ENCODE data around the gene SLC35C1.
A peak's percentile ranks its signal among the peaks of the same experiment; 100 is the strongest.
"Not testable (repeated sequence)": the region's sequence is repeated elsewhere in the genome, so short reads cannot be mapped to it uniquely, and the experiment has no call there.

Gene SLC35C1

DNA sequence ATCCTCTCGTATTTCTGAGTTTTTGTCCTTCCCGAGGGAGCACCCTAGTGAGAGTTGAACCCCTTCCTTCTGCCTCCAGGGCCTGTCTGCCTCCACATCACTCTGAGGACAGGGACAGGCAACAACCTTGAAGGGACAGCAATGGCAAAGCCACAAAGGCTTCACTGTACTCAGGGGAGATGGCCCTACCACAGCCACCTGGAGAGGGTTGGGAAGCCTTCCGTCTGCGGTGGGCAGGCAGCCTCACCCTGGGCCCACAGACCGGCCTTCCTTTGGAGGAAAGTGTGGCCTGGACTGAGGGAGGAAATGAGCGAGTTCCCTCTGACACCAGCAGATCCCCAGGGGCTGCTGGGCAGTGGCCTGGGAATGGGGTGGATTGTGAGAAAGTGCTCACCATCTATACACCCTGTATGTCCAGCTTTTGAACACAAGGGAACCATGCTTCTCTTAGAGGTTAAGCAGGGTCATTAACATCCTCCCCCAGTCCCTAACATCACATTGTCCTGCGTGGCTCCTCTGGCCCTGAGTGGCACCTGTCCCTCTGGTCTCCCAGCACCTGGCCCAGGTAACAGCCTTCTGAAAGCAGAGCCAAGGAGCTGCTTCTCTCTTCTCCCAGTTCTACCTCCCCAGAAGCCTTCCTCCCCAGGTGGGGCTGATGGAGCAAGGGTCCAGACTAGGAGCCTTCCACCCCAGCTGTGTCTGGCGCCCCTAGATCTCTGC is 6.8 kb downstream of the SLC35C1 start:
- DNase-seq = no peak

DNA sequence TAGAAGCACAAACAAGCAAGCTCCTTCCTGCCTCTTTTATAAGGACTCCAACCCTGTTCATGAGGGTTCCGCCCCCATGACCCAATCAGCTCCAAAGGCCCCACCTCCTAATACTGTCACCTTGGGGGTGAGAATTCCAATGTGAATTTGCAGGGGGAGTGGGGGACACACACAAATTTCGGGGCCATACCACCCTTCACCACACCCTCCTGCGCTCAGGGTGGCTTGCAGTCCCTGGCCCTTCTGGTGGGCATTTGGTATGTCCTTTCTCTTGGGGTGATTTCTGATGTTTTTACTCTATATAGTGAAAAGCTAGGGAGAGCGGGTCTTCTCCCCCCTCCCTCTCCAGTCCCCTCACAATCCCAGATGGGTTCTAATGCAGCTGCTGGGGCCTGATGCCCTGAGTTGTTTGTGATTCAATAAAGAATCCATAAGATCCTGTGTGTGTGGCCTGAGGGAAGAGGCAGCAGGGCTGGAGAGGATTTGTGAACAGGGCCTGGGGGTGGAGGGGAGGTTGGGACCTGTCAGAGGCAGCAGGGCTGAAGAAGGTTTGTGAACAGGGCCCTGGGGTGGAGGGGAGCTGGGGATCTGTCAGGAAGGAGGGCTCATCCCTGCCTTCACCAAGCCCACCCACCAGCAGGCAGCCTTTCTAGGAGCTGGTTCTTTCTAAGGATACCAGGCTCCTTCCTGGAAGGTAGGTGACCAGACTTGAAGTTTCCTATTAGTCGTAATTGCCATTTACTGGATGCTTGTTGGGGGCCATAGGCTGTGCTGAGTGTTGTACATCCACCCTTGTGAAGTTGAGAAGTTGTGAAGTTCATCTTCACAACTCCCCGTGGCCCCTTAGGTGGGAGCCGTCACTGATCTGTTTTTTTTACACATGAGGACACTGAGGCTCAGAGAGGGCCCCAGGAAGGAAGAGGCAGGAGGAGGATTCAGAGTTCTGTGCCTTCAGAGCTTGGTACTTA is 7.9 kb downstream of the SLC35C1 start:
- DNase-seq = no peak

DNA sequence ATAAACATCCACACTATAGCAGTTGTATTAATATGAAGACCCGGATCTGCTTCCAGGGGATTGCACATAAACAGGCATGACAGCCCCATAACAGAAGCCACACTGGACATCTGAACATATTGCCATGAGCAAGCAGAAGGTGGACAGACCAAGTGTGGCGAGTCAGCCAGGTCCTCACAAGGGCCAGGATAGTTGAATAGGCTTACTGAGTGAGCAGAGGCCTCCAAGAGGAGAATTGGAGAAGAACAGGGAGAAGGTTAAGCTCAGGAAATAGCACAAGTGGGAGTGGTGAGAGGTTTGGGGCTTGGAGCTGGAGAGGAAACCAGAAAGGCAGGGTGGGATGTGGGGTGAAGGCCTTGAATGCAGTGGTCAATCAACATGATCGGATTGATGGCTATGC is 10.8 kb downstream of the SLC35C1 start:
- DNase-seq = no peak

DNA sequence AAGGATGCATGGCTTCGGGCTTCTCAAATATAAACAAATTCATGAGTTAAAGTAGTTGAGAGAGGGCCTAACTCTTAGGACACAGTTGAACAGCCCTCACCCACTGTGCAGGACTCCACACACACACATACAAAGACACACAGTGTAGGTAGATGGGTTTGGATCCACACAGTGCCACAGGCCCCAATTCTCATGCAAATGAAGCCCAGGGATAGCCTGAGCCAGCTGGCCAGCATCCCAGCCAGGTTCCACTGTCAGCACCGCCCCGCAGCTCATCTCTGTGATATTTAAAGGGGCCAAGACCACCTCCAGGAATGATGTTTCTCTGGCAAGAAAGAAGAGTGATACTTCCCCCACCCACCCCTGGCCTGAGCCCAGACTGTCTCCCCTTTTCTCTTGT is 11.7 kb downstream of the SLC35C1 start:
- no peak for DNase-seq

DNA sequence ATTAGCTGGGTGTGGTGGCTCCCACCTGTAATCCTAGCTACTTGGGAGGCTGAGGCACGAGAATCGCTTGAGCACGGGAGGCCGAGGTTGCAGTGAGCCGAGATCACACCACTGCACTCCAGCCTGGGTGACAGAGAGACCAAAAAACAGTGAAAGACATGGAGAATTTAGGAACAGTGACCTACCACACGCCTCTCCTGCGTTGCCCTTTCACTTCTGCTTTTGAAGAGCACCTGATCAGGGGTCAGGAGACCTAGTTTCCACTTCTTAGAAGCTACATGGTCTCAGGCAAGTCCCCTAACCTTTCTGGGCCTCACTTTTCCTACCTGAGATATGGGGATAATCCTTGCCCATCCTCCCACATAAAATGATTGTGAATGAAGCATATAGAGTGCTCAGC is 12.2 kb downstream of the SLC35C1 start:
- DNase-seq = no peak

DNA sequence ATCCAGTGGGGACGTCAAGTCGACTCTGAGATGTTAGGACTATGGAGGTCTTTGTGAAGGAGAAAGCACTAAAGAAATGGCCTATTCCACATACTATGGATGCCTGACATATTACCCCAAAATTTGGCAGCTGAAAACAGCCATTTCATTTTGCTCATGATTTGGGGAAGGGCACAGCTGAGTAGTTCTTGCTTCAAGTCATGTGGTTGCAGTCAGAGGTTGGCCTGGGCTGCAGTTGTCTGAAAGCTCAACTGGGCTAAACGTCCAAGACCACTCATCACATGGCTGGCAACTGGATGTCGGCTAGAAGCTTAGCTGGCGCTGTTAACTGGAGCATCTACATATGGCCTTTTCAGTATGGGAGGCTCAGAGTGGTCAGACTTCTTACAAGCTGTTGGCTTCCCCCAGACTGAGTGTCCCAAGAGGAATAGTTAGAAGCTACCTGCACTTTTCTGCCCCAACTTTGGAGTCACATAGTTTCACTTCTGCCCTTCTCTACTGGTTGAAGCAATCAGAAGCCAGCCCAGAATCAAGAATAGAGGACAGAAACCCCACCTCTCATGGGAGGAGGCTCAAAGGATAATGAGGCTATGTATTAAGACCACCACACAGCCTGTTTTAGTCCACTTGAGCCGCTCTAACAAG is 14.1 kb downstream of the SLC35C1 start:
- DNase-seq = no peak

DNA sequence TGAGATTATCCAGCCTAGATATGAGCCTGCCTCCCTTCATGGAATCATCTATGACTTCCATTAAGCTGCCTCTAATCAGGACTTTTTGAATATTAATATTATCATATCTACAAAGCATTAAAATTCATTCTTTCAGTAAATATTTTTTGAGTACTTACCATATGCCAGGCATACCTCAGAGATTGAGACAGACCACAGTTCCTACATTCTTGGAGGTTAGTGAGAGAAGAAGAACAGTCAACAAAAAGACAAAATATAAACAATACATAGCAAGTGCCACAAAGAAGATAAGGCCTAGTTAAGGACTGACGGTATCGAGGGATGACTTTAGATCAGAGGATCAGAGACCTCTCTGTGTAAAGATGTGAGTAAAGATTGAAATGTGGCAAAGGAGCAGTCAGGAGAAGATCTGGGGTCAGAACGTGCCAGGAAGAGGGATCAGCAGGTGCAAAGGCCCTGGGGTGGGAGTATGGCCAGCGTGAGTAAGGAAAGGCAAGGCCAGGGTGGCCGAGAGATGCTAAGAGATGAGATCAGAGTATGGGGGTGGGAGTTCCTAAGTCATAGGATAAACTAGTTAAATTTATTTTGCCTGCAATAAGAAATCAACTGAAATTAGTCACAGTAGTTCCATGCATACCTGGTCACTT is 15.4 kb downstream of the SLC35C1 start:
- DNase-seq = no peak

DNA sequence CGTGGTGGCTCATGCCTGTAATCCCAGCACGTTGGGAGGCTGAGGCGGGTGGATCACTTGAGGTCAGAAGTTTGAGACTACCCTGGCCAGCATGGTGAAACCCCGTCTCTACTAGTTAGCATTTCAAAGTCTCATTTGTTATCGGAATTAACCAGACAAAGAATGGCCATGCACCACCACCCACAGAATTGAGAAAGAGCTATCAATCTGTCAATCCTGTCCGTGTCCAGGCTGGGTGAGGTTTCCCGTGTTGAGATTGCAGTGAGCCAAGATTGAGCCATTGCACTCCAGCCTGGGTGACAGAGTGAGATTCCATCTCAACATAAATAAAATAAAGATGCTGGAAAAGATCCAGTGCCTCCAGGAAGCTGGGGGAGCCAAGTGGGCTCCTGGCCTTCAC is 21.5 kb downstream of the SLC35C1 start:
- not testable (repeated sequence) for DNase-seq

DNA sequence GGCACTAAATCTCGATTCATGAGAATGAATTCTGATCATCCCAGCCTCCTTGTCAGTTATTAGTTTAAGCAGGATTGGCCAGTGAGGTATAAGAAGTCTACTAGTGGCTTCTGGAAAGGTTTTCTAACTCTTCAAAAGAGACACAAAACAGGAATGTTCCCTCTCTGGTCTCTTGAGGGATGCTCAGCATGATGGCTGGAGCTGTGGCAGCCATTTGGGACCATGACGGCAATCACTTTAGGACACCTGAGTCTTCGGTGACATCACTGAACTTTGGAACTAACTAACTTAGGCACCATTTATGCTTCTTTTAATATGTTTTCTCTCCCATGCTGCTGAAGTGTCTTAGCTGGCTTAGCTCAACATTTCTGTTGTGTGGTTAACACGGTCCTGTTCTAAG is 22.2 kb downstream of the SLC35C1 start:
- DNase-seq = no peak

DNA sequence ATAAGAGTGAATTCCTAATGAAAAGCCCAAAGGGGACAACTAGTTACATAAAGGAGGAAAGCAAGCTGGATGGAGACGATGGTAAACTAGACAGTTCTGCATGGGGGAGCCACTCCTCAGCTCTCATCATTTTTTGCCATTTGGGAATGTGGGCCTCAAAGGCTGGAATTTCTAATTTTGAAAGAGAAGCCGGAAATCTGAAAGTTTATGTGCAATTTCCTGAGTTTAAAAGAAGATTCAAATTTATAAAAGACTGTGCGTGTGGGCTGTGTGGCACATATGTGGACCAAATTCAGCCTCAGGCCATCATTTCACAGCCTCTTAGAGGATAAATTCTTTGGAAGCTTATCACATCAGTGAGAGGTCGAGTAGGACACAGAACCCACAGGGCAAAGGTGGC is 24.0 kb downstream of the SLC35C1 start:
- no peak for DNase-seq

DNA sequence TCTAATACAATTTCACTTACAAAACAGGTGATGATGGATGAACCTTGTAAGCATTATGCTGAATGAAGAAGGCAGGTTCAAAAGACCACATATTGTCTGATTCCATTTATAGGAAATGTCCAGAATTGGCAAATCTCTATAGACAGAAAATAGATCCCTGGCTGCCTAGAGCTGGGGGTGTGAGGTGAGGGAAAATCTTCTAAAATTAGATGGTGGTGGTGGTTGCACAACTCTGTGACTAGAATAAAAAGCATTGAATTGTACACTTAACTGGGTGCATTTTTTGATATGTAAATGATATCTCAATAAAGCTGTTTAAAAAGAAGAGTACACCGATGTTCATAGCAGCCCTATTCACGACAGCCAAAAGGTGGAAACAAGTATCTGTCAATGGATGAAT is 25.6 kb downstream of the SLC35C1 start:
- no peak for DNase-seq

DNA sequence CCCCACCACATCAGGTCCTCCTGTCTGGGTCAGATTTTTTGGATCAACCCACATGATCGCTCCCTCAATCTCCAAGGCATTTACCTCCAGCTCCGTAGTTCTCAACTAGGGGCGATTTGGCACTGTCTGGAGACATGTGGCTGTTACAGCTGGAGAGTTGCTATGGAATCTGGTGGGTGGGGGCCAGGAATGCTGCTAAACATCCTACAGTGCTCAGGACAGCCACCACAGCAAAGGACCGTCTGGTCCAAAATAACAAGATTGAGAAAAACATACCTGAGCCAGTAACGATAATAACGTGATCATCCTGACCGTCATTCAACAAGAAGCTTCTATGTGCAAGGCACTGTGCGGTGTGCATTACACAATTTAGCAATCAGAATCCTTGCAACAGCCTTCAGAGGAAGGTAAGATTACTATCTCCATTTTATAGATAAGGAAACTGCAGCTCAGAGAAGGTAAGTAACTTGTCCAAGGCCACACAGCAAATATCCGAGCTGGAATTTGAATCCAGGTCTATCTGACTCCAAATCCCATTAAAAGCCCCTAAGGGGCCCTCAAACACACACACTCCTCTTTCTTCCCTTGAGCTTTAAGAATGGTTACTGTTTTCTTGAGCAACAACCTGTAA is 28.0 kb downstream of the SLC35C1 start:
- no peak for DNase-seq

DNA sequence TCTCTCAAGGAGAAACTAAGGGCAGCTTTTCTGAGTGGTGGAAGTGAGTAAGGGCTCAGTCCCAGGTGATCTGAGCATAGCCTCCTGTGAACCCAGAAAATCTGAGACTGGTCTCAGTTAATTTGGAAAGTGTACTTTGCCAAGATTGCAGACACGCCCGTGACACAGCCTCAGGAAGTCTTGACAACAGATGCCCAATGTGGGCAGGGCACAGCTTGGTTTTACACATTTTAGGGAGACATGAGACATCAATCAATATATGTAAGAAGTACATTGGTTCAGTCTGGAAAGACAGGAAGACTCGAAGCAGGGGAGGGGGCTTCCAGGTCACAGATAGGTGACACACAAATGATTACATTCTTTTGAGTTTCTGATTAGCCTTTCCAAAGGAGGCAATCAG is 28.8 kb downstream of the SLC35C1 start:
- no peak for DNase-seq

DNA sequence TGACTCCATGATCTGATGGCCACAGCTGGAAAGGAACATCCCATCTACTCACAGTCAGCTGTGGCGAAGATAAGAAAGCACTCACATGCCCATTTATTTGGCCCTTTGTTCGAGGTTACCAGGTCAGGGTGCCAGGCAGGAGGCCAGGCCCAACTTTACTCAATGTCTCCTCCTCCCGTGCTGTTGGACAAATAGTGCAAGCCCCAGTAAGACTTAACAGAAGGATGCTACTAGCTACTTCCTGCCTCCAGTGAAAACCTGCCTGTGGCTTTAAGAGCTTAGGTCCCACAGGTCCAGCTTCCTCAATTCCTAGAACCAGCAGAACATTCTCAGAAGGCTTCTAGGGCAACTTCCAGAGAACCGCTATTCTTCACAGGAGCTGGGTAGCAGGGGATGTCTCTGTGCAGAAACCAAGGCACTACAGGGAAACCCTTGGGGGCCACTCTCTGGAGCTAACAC is 29.4 kb downstream of the SLC35C1 start:
- DNase-seq = no peak

DNA sequence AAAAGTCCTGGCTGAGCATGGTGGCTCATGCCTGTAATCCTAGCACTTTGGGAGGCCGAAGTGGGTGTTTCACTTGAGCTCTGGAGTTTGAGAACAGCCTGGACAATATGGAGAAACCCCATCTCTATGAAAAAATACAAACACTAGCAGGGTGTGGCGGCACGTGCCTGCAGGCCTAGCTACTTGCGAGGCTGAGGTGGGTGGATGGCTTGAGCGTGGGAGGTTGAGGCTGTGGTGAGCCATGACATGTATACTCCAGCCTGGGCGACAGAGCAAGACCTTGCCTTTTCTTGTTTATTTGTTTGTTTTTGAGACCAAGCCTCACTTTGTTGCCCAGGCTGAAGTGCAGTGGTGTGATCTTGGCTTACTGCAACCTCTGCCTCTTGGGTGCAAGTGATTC is 34.3 kb downstream of the SLC35C1 start:
- no peak for DNase-seq

DNA sequence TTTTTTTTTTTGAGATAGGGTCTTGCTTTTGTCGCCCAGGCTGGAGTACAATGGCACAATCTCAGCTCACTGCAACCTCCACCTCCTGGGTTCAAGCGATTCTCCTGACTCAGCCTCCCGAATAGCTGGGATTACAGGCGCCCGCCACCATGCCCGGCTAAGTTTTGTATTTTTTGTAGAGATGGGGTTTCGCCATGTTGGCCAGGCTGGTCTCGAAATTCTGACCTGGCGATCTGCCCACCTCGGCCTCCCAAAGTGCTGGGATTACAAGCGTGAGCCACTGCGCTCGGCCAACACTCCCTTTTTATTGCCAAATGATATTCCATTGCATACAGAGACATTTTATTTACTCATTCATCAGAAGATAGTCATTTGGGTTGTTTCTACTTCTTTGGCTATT is 35.3 kb downstream of the SLC35C1 start:
- not testable (repeated sequence) for DNase-seq

DNA sequence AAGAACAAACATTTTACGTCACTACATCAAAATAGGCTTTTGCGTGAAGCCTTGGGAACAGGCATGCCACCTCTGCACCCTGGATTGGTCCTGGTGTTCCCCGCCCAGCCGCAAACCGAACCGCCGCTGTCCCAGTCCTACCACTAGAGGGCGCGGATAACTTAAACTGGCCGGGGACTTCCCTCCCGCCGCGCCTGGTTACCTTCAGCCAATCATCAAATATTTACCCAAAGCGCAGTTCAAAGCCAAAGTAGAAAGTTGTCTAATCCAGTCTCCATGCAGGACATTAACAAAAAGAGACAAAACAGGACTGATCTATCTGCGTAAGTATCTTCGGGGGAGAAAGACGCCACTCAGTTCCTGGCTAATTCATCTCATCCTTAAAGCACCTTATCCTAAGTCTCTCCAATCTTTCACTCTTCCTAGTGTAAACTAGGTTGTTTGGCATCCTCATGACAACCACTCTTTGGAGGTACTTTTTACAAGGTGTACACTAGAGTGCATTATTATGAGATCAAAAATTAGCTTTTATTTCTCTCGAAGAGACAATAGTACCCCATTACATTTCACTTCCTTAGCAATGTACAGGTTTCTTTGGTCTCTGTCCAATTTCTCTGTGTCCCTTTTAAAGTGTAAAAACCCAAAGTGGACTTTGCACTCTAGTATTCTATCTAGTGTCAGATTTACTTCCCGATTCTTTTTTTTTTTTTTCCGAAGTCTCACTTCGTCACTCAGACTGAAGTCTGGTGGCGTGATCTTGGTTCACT is 38.4 kb downstream of the SLC35C1 start:
- DNase-seq = peak; percentile 81

DNA sequence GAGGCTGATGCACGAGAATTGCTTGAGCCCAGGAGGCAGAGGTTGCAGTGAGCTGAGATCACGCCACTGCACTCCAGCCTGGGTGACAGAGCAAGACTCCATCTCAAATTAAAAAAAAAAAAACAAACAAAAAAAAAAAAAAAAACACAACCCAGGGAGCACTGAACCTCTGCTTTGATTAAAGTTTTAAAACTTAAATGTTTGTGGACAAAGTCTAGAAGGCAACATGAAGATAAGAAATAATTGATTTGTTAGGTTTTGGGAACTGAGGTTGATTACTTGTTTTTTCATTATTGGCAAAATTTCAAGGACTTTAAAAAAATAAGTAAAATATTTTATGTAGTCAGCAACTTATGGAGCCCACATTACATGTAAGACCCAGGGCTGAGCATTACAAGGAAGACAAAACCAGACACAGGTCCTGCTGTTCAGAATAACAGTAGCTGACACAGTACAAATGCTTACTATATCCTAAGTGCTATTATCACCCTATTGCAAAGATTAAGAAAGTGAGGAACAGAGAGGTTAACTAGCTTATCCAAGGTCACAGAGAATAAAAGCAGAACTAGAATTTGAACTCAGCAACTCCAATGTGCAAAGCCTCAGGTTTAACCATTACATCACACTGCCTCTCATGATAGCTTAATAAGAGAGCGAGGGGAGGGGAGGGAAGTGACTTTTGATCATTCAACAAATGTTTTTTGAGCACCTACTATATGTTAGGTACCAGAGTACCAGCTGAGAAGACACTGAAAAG is 40.1 kb downstream of the SLC35C1 start:
- no peak for DNase-seq

DNA sequence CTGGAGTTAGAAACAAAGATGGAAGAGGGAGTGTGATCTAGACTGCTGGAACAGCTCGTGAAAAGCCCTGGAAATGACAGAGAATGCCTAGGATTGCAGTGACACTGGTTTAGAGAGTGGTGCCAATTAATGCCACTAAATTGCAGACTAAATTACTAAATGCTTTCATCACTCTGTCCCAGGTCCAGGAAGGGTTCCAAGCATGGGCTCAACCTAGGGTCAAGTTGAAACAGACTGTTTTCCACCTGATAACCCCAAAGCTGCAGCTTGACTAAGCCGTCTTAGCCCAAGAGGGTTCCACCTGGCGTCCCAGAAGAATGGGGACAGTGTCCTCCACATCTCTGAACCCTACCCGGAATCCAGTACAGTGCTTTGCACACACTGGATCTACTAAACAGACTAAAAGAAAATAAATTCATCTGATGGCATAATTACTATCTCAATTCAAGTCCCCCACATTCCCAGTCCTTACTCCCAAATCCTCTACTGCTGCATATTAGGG is 41.3 kb downstream of the SLC35C1 start:
- DNase-seq = no peak

DNA sequence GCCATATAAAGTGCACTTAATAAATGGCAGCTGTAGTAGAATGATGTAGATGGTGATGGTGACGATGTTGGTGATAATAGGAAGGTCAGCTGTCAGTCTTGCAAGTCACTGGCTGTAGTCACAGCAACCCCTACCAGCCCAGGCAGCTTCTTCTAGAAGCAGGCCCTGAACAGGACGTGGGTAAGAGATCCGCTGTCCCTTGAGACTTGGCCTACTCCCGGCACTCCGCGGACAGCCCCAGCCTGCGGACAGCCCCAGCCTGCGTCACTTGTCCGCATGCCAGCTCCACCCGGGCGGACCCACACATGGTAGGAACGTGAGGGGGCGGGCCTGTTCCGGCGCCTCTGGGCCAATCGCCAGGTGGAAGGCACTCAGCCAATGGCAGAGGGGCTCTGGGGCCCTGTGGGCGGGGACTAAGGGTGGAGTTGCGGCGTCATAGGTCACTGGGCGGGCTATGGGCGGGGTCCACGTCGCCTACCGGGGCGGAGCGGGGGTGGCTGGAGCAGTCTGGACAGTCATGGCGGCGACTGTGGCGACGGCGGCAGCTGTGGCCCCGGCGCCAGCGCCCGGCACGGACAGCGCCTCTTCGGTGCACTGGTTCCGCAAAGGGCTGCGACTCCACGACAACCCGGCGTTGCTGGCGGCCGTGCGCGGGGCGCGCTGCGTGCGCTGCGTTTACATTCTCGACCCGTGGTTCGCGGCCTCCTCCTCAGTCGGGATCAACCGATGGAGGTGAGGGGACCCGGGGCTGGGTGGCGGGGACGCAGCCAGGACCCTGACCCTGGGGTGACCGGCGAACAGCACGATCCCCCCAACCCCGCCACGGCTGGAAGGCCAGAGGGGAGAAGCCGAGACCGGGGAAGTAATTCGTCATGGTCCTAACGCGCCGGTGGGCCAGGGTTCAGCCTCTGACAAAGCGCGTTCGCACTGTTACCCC is 42.3 kb downstream of the SLC35C1 start, which contains the start of gene CRY2:
Gene CRY2 (plus strand): TSS at position 502 of the 937 bp plus-strand sequence. CDS start 16 bp downstream, at position 518.
- peak; percentile 97 for DNase-seq
